Measurements from ENCODE around the gene SLC34A3. TPM values are rescaled to one million over a fixed set of nuclear protein-coding genes. Genes with fewer than 3 reads are reported as not detected.
A peak's percentile ranks its signal among the peaks of the same experiment; 100 is the strongest.

Gene SLC34A3
- total and polyA plus RNA-seq, 2 of the 8 experiments (the other 6 are each of a cell fraction or from before 2014, with no cell fraction given), result 0.08 TPM; not detected in 1

GRCh38 chr9:137252555-137253506 is 22.1 kb downstream of the SLC34A3 start:
- 0 out of 2 replicates have a peak overlapping the region, but pooled peaks have one; percentile 7 for H2BK12ac ChIP-seq (ENCODE audit: low read depth, low read length)
- no peak overlapping the region for H3K14ac ChIP-seq (ENCODE audit: insufficient read length)
- peaks cover 14% of the 10 kb centered on the region; the same call in 1 of the 2 replicates for H3K23me2 ChIP-seq (ENCODE audit: low read depth, low read length)
- H2BK15ac ChIP-seq (ENCODE audit: low read length), result no peak overlapping the region
- H3K23ac ChIP-seq (ENCODE audit: insufficient read length), result no peak overlapping the region
- no peak overlapping the region for H4K5ac ChIP-seq (ENCODE audit: insufficient read length, low read depth, low read length)
- POLR2A ChIA-PET (ENCODE audit: partially characterized antibody), result interaction anchor here (47.8 to 69.9 kb wide), 2 partner anchors 4 to 18 kb away, joined by 1462 read pairs; partner anchors contain the start of genes CYSRT1, NDOR1, NELFB and RNF208
- DNase-seq (ENCODE audit: low read depth in 1 of 2, low spot score in 2 of 2), result no peak
- H2BK20ac ChIP-seq (ENCODE audit: low read length), result no peak overlapping the region
- H4K91ac ChIP-seq (replicated peaks; ENCODE audit: insufficient read length, low read length), result no peak overlapping the region
- no peak overlapping the region for H3K4me3 ChIP-seq (ENCODE audit: extremely low read depth in 1 of 4, insufficient read depth in 2 of 4, low read depth in 3 of 4, low read length in 4 of 4)
- H3K56ac ChIP-seq (replicated peaks; ENCODE audit: insufficient read length, low read depth, low read length), result no peak overlapping the region
- no peak overlapping the region for H3K9ac ChIP-seq (replicated peaks in 1 of 4; ENCODE audit: extremely low read depth in 1 of 4, low read depth in 3 of 4, low read length in 3 of 4)
- WGBS, 2 experiments (ENCODE audit: extremely low coverage in 1 of 2, insufficient coverage in 1 of 2, insufficient read length in 1 of 2, insufficient replicate concordance in 2 of 2, low coverage in 1 of 2, low lambda C conversion rate in 2 of 2, missing lambda C conversion rate in 1 of 2), result 85% methylated on average over 28 of the region's 35 CpGs; no CpG with 5 or more reads in 1 of the 2 experiments
- no peak overlapping the region for H3K18ac ChIP-seq (ENCODE audit: extremely low read depth, low read length)
- H2AK5ac ChIP-seq (ENCODE audit: low read depth, low read length), result no peak overlapping the region
- peaks cover 0 to 9% (median 4%) of the 10 kb centered on the region in 4 experiments; a peak in 2 of 8 replicates for H3K36me3 ChIP-seq (ENCODE audit: control insufficient read depth in 2 of 4, insufficient read depth in 4 of 4, low read length in 3 of 4)
- peak overlapping the region; percentile 0; the same call in 1 of the 2 replicates for H4K8ac ChIP-seq (ENCODE audit: extremely low read depth, insufficient read depth, low read length)
- H2BK120ac ChIP-seq (replicated peaks; ENCODE audit: low read depth, low read length), result no peak overlapping the region
- H2BK5ac ChIP-seq (ENCODE audit: low read depth, low read length), result no peak overlapping the region
- peaks cover 0 to 5% of the 10 kb centered on the region in 2 experiments for H4K20me1 ChIP-seq (replicated peaks in 1 of 2; ENCODE audit: control insufficient read depth in 1 of 2, insufficient read depth in 2 of 2, low read length in 2 of 2)
- H3K4me2 ChIP-seq (ENCODE audit: insufficient read depth in 1 of 2, low read depth in 2 of 2, low read length in 2 of 2), result peak overlapping the region in 1 of 2 experiments; percentile 28; a peak in 1 of 4 replicates
- no peak overlapping the region for H3K27ac ChIP-seq (ENCODE audit: low read depth, low read length)
- no peaks in the 10 kb centered on the region for H3K9me3 ChIP-seq (ENCODE audit: insufficient read depth in 2 of 2, low read depth in 1 of 2, low read length in 1 of 2)
- no peak overlapping the region for H3K4ac ChIP-seq (replicated peaks; ENCODE audit: insufficient read length, low read depth, low read length)
- CTCF ChIA-PET (ENCODE audit: partially characterized antibody), result interaction anchor here (0.6 to 2.5 kb wide), 16 partner anchors 8 to 223 kb away, joined by 3 to 28 read pairs (median 4); partner anchors contain the start of genes RNF224, TOR4A and TUBB4B
- no peak for FAIRE-seq
- H3K79me1 ChIP-seq (ENCODE audit: low read depth, low read length), result peaks cover 9% of the 10 kb centered on the region
- peaks cover 0 to 7% (median 0%) of the 10 kb centered on the region in 4 experiments; a peak in 3 of 7 replicates for H3K27me3 ChIP-seq (replicated peaks in 1 of 4; ENCODE audit: control insufficient read depth in 3 of 4, extremely low read depth in 1 of 4, insufficient read depth in 3 of 4, low read length in 3 of 4)
- no peak overlapping the region for H2AFZ ChIP-seq (ENCODE audit: low read length)
- H3K4me1 ChIP-seq (replicated peaks in 1 of 4; ENCODE audit: control insufficient read depth in 3 of 4, insufficient read depth in 4 of 4, low read length in 3 of 4), result peaks cover 0 to 21% (median 16%) of the 10 kb centered on the region in 4 experiments; a peak in 5 of 7 replicates
- peaks cover 0 to 13% of the 10 kb centered on the region in 2 experiments; a peak in 2 of 4 replicates for H3K79me2 ChIP-seq (ENCODE audit: control insufficient read depth in 1 of 2, insufficient read depth in 2 of 2, low read length in 2 of 2)

All from H1 (cell line).